Embryonic facial prominence (tissue), 1 donor: ENCODE measurements around the gene IGLL5.
"Not testable (repeated sequence)": the region's sequence is repeated elsewhere in the genome, so short reads cannot be mapped to it uniquely, and the experiment has no call there.

Experiments
- DNase-seq: peaks from one replicate; pipeline ENCODE4 v3.0.0-alpha.2; 2016; ENCODE audit errors: extremely low spot score

IGLL5 gene

GRCh38 chr22:22900527-22901205, 13.1 kb downstream of the IGLL5 start:
- not testable (repeated sequence) for DNase-seq

- DNase-seq: no peak
Measured at GRCh38 chr22:22901578-22902218, 14.1 kb downstream of the IGLL5 start.

GRCh38 chr22:22902247-22903001, 14.8 kb downstream of the IGLL5 start:
- DNase-seq: no peak

GRCh38 chr22:22903355-22903777, 15.8 kb downstream of the IGLL5 start:
- DNase-seq: no peak

DNA sequence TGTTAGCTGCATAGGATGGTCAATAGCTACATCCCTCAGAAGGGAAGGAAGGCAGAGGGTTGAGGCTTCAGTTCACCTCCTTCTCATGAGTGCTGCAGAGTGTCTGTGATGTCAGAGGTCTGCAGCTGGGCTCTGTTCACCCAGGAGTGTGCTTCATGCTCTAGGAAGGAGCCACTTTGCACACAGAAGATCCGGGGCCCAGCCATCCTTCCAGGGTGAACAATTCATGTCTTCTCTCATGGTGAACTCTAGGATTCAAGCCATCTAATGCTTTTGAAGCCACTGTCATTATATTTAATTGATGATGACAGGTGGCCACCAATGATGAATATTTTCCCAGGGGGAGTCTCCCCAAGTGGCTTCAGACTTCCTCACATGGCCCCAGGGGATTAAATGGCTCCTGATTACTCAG, 16.2 kb downstream of the IGLL5 start:
- not testable (repeated sequence) for DNase-seq

GRCh38 chr22:22904736-22905135, 17.1 kb downstream of the IGLL5 start:
- DNase-seq: not testable (repeated sequence)

- DNase-seq: not testable (repeated sequence)
Measured at GRCh38 chr22:22906391-22906790, 18.8 kb downstream of the IGLL5 start.

- no peak for DNase-seq
Measured at GRCh38 chr22:22906907-22907550, 19.4 kb downstream of the IGLL5 start.

DNA sequence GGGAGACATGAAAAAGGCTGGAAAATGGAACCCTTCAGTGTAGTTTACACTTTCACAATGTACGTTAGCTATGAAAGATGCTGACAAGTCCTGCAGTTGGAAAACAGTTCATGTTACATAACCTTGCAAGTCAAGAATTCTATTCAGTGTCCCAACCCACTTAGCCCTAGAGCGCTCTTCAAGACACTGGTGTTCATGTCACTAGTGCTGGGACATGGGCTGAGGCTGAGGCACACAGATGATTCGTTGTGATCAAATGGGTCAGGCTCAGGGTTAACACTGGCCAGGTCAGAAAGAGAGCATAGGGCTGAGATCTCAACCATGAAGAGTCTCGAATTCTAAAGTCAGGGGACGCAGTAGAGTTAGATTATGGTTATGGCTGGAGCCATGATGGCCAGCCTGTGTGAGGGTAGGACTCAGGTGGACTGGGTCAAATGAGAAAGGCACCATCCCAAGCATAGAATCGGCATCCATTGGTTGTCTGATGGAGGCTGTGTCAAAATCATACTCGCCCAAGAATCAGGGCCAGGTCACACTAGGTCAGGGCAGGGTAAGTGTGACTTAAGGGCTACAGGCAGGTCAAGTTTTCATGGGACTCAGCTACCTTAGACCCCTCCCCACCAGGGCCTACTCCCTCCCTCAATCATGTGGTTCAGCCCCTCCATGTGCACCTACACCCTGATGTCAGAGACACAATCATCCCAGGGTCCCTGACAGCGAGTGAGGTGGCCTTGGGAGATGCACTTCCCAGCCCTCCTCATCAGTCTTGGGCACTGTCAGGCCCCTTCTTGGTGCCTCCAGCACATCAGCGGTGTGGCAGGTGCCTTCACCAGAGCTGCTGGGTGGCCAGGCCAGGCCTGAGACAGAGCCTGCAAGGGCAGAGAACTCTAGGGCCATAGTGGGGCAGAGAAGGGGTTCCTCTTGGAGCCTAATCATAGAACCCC, 20.2 kb downstream of the IGLL5 start:
- no peak for DNase-seq

GRCh38 chr22:22908495-22908861, 20.9 kb downstream of the IGLL5 start:
- DNase-seq: no peak

- no peak for DNase-seq
Measured at GRCh38 chr22:22908941-22909604, 21.5 kb downstream of the IGLL5 start.

DNA sequence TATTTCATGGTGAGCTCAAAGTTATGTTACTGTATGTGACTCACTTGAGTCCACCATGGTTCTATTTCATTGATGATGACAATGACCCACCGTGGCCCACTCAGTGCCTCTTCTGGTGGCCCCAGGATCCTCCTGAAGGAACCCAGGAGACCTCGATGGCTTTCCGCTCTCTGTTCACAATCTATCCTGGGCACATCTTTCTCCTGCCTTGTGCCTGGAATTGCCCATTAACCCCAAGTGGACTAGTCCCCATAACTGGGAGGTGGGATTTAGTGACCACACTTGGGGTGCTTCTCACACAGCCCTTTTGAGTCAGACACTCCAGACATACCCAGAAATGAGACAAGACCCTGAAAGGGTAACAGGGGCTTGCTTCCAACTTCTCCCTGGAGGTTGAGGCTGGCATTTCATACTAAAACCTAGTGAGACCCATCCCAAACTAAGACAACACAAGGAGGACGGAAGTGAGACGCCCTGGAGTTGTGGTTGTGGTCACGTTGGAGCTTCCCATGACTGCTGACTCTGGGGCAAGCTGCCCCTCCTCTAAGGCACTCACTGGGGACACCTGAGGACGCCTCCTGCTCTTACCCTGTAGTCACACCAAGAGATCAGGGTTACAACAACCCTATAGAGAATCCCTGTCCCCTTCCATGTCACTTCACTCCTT, 22.1 kb downstream of the IGLL5 start:
- no peak for DNase-seq

DNA sequence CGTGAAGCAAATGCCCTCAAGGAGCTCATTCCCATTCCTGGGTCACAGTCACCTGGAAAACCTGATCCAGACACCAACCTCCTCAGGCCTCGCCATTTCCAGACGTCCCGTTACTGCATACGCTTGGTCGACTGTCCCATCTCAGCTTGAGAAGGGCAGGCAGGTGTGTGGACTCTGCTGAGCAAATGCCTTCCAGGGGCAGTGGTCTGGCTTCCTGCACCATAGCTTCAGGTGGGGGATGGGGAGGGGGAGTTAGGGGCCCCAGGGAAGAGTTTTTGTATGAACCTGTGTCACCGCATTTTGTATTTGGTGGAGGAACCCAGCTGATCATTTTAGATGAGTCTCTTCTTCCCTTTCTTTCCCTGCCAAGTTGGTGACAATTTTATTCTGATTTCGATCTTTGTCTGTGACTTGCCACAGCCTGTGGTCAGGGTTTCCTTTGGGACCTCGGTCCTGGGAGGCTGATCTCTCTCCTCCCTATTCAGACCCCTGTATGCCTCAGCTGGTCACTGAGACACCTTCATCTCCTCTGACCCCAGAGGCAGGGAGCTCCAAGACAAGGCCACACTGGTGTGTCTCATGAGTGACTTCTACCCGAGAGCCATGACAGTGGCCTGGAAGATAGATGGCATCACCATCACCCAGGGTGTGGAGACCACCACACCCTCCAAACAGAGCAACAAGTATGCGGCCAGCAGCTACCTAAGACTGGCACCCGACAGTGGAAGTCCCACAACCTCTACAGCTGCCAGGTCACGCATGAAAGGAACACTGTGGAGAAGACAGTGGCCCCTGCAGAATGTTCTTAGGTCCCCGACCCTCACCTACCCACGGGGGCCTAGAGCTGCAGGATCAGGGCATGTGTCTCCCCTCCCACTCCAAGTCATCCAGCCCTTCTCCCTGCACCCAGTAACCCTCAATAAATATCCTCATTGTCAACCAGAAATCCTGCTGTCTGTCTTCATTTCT, 22.9 kb downstream of the IGLL5 start:
- no peak for DNase-seq

GRCh38 chr22:22911327-22912134, 23.9 kb downstream of the IGLL5 start:
- no peak for DNase-seq

GRCh38 chr22:22912135-22912987, 24.7 kb downstream of the IGLL5 start:
- no peak for DNase-seq

DNA sequence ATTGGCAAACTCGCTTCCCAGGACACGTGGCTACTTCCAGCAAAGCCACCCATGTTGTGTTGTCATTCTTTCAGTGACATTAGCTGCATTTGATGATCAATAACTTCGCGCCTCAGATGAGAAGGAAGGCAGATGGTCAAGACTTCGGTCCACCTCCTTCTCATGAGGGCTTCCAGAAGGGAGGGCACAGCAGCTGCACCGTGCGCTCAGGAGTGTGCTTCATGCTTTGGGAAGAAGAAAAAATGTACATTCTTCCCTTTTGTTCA, 25.3 kb downstream of the IGLL5 start:
- no peak for DNase-seq

- no peak for DNase-seq
Measured at GRCh38 chr22:22913989-22914388, 26.4 kb downstream of the IGLL5 start.
